ENCODE results near the gene RAB11FIP5. TPM values are rescaled to one million over a fixed set of nuclear protein-coding genes. Genes with fewer than 3 reads are reported as not detected.

Gene RAB11FIP5
- total RNA-seq, 2 experiments from 2014 or later: 12.6 to 13.8 TPM

DNA sequence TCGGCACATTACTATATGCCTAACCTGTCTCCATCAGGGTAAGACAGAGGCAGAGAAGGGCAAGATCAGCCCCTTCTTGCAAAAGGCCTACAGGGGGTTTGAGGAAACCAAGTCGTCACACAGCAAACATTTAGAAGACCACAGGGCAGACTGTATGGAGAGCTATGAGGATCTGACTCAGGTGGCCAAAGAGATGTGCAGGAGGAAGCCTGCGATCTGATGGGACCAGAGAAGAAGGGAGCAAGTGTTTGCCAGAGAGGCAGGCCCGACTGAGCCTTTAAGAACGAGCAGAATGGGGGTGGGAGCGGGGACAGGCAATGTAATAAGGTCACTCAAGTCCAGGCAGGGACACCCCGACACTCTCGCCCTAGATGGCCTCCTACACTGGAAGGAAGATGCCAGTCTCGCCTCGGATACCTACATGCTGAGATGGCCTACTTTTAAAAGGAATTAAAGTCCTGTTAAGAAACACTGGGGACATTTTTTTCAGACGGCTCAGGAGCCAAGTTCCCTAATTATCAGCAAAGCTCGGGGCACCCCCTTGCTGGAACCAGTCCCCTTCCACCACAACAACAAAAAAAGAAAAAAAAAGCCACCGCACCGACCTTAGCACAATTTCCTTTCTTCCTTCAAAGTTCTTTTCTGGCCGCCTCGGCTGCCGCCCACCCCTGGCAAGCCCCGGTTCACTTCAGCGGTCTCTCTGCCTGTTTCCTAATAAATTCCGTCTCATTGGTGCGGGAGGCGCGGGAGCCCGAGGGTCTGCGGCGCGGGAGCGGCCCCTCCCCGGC, 42.7 kb downstream of the RAB11FIP5 start:
- Histone ChIP-seq H3K4me1 (ENCODE audit: insufficient read depth, low read length) (peaks cover 21% of the 10 kb centered on the region), H3K4me3 (ENCODE audit: low read length) (peak overlapping the region; percentile 84), H3K9me3 (ENCODE audit: control insufficient read depth in 1 of 2, insufficient read depth in 1 of 2, low read length in 2 of 2) (no peaks in the 10 kb centered on the region), H3K27ac (ENCODE audit: low read depth in 1 of 2, low read length in 2 of 2) (no peak overlapping the region), H3K27me3 (ENCODE audit: control insufficient read depth in 1 of 2, insufficient read depth in 2 of 2, low read length in 2 of 2) (no peaks in the 10 kb centered on the region), H3K36me3 (ENCODE audit: insufficient read depth, low read length) (no peaks in the 10 kb centered on the region)
- DNase-seq: peak in 4 of 14 experiments; percentile 6 to 56 (median 27)
- POLR2A ChIA-PET: interaction anchor here (2.0 kb wide), 1 partner anchor 164 kb away, joined by 9 read pairs; the partner anchor contains the start of gene CCT7
- Mint-ChIP-seq H3K4me3 (peak overlapping the region; percentile 92), H3K27ac (peak overlapping the region; percentile 48), H3K27me3 (no peaks in the 10 kb centered on the region), H3K9me3 (no peaks in the 10 kb centered on the region), H3K36me3 (ENCODE audit: low read depth) (peaks cover 4% of the 10 kb centered on the region), H3K4me1 (ENCODE audit: low read depth) (peaks cover 31% of the 10 kb centered on the region)
- intact Hi-C loops (cut with DNase I, micrococcal nuclease): loop anchor here (2.0 to 10.0 kb wide), 10 partner anchors 42 to 667 kb away; partner anchors contain the start of genes ALMS1 (in 2 of the 2), CCT7 (in 2 of the 2), PRADC1 (in 2 of the 2) and EXOC6B (in 1 of the 2)
- TF ChIP-seq, protein P1, sequence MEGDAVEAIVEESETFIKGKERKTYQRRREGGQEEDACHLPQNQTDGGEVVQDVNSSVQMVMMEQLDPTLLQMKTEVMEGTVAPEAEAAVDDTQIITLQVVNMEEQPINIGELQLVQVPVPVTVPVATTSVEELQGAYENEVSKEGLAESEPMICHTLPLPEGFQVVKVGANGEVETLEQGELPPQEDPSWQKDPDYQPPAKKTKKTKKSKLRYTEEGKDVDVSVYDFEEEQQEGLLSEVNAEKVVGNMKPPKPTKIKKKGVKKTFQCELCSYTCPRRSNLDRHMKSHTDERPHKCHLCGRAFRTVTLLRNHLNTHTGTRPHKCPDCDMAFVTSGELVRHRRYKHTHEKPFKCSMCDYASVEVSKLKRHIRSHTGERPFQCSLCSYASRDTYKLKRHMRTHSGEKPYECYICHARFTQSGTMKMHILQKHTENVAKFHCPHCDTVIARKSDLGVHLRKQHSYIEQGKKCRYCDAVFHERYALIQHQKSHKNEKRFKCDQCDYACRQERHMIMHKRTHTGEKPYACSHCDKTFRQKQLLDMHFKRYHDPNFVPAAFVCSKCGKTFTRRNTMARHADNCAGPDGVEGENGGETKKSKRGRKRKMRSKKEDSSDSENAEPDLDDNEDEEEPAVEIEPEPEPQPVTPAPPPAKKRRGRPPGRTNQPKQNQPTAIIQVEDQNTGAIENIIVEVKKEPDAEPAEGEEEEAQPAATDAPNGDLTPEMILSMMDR (IDR thresholded peaks at IDR 0.05): no peak
- CTCF ChIA-PET: interaction anchor here (4.8 kb wide), 1 partner anchor 107 kb away, joined by 23 read pairs; no protein-coding TSS in a partner anchor
- ATAC-seq (ENCODE audit: poor library complexity): no peak

DNA sequence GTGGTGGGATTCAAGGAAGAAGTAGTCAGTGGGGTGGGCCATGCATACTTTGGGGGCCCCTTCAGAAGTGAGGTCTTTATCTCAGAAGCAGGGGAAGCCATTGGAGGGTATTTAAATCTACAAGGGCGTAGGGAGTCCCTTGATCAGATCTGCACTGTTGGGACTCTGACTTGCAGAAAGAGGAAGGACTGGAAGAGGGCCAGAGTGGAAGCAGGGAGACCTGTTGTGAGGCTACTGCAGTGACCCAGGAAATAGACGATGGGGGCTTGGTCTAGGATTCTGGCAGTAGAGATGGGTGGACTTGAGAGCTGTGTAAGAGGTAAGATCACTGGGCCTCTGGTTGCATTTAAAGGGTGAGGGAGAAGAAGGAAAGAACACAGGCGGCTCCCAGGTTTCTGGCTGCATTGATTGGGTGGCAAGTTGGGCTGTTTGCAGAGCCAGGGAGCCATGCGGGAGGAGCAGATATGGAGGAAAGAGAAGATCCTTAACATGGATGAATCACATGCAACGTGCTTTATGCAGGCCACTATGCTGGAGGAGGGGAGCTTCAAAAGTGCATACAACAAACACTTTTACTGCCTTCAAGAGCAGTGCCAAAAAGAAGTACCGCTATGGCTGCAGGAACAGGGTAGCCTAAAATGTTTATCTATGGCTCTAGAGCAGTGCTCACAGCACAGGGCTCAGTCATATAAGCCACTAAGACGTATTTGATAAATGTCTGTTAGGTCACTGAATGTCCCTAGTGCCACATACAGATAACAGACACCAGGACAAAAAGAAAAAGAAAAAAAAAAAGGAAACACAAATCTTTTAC, 43.5 kb downstream of the RAB11FIP5 start:
- peaks cover 31% of the 10 kb centered on the region for H3K4me1 Mint-ChIP-seq (ENCODE audit: low read depth)
- CTCF ChIA-PET: interaction anchor here (4.8 kb wide), 1 partner anchor 108 kb away, joined by 23 read pairs; no protein-coding TSS in a partner anchor

GRCh38 chr2:73068147-73068546, 44.6 kb downstream of the RAB11FIP5 start:
- intact Hi-C loops (cut with DNase I, micrococcal nuclease): loop anchor here in 1 of 2 experiments (5.0 kb wide), 1 partner anchor 76 kb away; no protein-coding TSS in a partner anchor
- Histone ChIP-seq H3K36me3 (ENCODE audit: insufficient read depth, low read length) (no peaks in the 10 kb centered on the region), H3K27ac (ENCODE audit: low read depth in 1 of 2, low read length in 2 of 2) (no peak overlapping the region), H3K9me3 (ENCODE audit: control insufficient read depth in 1 of 2, insufficient read depth in 1 of 2, low read length in 2 of 2) (no peaks in the 10 kb centered on the region), H3K4me1 (ENCODE audit: insufficient read depth, low read length) (peaks cover 21% of the 10 kb centered on the region), H3K27me3 (ENCODE audit: control insufficient read depth in 1 of 2, insufficient read depth in 2 of 2, low read length in 2 of 2) (no peaks in the 10 kb centered on the region), H3K4me3 (ENCODE audit: low read length) (no peak overlapping the region)
- CTCF ChIA-PET: no interaction called here
- Mint-ChIP-seq H3K4me3 (peak overlapping the region; percentile 77), H3K9me3 (no peaks in the 10 kb centered on the region), H3K27ac (peak overlapping the region; percentile 48), H3K4me1 (ENCODE audit: low read depth) (peaks cover 30% of the 10 kb centered on the region), H3K36me3 (ENCODE audit: low read depth) (peaks cover 4% of the 10 kb centered on the region), H3K27me3 (no peaks in the 10 kb centered on the region)
- TF ChIP-seq, protein P1 (IDR thresholded peaks at IDR 0.05): no peak
- ATAC-seq (ENCODE audit: poor library complexity) (no peak), DNase-seq (no peak)
- POLR2A ChIA-PET: no interaction called here

More for the DNA sequence above, 43.5 kb downstream of the RAB11FIP5 start:
- Mint-ChIP-seq H3K27me3 (no peaks in the 10 kb centered on the region), H3K9me3 (no peaks in the 10 kb centered on the region), H3K4me3 (peak overlapping the region; percentile 92), H3K27ac (peak overlapping the region; percentile 48), H3K36me3 (ENCODE audit: low read depth) (peaks cover 4% of the 10 kb centered on the region)
- TF ChIP-seq, protein P1 (IDR thresholded peaks at IDR 0.05): no peak
- intact Hi-C loops (cut with DNase I, micrococcal nuclease): loop anchor here in 1 of 2 experiments (5.0 kb wide), 1 partner anchor 77 kb away; no protein-coding TSS in a partner anchor
- peak overlapping the region; percentile 84 for H3K4me3 ChIP-seq (ENCODE audit: low read length)
- ATAC-seq (ENCODE audit: poor library complexity): no peak
- H3K27ac ChIP-seq (ENCODE audit: low read depth in 1 of 2, low read length in 2 of 2): no peak overlapping the region
- peaks cover 21% of the 10 kb centered on the region for H3K4me1 ChIP-seq (ENCODE audit: insufficient read depth, low read length)
- POLR2A ChIA-PET: no interaction called here
- no peaks in the 10 kb centered on the region for H3K9me3 ChIP-seq (ENCODE audit: control insufficient read depth in 1 of 2, insufficient read depth in 1 of 2, low read length in 2 of 2)
- DNase-seq: no peak
- no peaks in the 10 kb centered on the region for H3K36me3 ChIP-seq (ENCODE audit: insufficient read depth, low read length)
- H3K27me3 ChIP-seq (ENCODE audit: control insufficient read depth in 1 of 2, insufficient read depth in 2 of 2, low read length in 2 of 2): no peaks in the 10 kb centered on the region

Data from CD4-positive, alpha-beta T cell (primary cell).